AG10803 (cell line): ENCODE results near the gene SLC3A2.

Source experiments
- DNase-seq: peaks from one replicate; pipeline ENCODE4 v3.0.0; 2010; ENCODE audit warnings: low read depth
- H3K4me3 ChIP-seq: 2 replicates; pipeline ENCODE4 v1.5.1; 2011; ENCODE audit warnings: mild to moderate bottlenecking, low read length, control low read depth
- TF ChIP-seq, protein P1 (sequence below): conservative IDR thresholded peaks from 2 replicates; pipeline ENCODE4 v1.5.1; 2011; ENCODE audit warnings: mild to moderate bottlenecking, low read length, control low read depth, inconsistent platforms

The SLC3A2 gene

DNA sequence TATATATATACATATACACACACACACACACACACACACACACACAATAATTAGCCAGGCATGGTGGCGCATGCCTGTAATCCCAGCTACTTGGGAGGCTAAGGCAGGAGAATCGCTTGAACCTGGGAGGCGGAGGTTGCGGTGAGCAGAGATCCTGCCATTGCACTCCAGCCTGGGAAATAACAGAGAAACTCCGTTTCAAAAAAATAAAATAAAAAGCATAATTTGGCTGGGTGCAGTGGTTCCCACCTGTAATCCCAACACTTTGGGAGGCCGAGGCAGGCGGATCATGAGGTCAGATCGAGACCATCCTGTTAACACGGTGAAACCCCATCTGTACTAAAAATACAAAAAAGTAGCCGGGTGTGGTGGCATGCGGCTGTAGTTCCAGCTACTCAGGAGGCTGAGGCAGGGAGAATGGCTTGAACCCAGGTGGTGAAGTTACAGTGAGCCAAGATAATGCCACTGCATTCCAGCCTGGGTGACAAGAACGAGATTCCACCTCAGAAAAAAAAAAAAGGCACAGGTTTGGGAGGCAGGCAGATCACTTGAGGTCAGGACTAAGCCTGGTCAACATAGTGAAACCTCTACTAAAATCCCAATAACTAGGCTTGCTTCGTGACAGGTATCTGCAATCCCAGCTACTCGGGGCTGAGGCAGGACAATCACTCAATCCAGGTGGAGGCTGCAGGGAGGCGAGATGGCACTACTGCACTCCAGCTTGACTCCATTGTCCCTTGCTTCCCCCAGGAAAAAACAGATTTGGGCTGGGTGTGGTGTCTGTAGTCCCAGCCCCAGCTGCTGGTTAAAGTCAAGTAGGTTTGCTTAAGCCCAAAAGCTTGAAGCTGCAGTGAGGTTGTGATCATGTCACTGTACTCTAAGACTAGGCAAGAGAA lies 29.5 kb upstream of the SLC3A2 start:
- no peak for DNase-seq
- no peak overlapping the region for H3K4me3 ChIP-seq
- TF ChIP-seq, protein P1, sequence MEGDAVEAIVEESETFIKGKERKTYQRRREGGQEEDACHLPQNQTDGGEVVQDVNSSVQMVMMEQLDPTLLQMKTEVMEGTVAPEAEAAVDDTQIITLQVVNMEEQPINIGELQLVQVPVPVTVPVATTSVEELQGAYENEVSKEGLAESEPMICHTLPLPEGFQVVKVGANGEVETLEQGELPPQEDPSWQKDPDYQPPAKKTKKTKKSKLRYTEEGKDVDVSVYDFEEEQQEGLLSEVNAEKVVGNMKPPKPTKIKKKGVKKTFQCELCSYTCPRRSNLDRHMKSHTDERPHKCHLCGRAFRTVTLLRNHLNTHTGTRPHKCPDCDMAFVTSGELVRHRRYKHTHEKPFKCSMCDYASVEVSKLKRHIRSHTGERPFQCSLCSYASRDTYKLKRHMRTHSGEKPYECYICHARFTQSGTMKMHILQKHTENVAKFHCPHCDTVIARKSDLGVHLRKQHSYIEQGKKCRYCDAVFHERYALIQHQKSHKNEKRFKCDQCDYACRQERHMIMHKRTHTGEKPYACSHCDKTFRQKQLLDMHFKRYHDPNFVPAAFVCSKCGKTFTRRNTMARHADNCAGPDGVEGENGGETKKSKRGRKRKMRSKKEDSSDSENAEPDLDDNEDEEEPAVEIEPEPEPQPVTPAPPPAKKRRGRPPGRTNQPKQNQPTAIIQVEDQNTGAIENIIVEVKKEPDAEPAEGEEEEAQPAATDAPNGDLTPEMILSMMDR, result no peak

DNA sequence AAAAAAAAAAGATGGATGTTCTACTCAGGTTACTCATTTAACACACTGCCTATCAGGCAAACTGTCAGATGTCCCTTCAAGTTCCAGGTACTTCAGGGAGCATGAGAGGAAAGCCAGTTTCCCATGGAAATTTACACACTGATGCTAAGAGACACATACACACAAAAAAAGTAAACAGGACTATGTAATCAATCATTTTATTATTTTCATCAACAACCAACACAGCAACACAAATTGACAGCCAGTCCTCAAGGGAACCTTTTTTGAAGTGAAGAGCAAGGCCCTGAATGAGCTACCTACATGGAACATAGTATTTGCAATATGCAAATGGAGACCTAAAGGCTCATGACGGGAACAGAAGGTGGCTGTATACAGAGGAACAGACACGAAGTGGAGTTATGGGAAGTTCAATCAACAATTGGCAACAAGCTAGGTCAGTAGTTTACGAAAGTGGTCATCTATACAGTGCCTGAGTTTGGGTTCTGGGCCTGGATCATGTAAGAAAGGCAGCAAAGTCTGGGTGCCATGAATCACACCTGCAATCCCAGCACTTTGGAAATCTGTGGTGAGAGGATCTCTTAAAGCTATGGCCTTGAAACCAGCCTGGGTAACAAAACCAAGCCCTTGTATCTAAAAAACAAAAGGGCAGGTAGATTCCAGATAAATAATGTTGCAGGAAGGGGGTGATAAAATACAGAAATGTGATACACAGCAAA lies 28.7 kb upstream of the SLC3A2 start:
- H3K4me3 ChIP-seq, result no peak overlapping the region

DNA sequence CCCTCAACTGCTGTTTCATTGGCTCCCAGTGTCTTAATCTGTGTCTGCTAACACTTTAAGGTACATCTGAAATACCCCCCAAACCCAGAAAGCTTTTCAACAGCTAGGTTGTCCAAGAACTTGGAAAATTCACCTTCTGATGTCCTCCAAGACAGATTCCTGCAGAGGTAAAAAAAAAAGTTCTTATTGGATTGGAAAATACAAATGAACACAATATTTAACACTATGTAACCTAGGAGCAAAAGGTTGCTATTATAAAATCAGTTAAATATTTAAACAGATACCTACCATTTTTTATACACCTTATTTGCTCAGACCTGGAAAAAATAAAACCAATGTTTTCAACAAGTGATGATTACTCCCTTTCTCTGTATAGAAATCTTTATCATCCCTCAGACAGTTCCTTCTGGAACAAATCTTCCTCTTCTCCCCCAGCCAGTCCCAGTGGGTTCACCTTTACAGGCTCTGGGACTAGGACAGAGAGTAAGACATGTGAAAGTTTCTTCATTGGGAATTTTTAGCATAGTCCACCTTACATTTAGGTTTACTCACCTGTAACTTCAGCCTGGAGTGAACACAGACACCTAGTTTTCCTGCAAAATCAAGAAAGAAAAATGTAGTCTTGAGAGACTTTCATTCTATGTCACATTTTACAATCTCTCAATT lies 28.0 kb upstream of the SLC3A2 start:
- no peak for DNase-seq
- H3K4me3 ChIP-seq, result no peak overlapping the region
- TF ChIP-seq, protein P1, result no peak

More for the DNA sequence above, 28.7 kb upstream of the SLC3A2 start:
- TF ChIP-seq, protein P1, result no peak
- DNase-seq, result no peak

DNA sequence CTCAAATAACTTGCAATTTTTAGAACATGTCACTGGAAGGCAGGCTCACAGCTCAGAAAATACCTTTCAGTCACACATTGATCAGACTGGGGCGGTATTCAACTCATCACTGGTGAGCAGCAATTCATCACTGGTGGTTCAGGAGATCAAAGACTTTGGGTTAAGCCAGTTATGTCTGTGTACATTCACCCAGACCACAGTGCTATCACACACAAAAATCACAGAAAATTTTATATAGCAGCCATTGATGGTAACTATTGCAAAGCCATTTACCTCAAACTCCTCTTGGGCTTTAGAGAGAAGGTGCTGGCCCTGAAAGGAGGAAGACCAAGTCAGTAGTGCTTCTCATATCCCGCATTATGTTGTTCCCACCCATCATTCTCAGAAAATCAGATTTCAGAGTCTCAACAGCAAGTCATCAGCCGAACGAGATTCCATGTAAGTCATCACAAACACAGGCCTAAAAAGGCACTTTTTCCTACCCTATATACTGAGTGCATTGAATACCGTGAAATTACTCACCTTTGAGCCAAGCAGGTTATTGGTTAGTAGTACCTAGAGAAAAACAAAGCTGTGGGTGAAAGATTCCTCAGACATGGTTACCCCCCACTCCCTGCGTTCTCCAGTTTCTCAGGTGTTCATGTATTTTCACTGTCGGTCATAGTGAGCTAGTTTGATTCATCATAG lies 27.3 kb upstream of the SLC3A2 start:
- H3K4me3 ChIP-seq, result peak overlapping the region; percentile 93
- no peak for DNase-seq
- TF ChIP-seq, protein P1, result no peak

DNA sequence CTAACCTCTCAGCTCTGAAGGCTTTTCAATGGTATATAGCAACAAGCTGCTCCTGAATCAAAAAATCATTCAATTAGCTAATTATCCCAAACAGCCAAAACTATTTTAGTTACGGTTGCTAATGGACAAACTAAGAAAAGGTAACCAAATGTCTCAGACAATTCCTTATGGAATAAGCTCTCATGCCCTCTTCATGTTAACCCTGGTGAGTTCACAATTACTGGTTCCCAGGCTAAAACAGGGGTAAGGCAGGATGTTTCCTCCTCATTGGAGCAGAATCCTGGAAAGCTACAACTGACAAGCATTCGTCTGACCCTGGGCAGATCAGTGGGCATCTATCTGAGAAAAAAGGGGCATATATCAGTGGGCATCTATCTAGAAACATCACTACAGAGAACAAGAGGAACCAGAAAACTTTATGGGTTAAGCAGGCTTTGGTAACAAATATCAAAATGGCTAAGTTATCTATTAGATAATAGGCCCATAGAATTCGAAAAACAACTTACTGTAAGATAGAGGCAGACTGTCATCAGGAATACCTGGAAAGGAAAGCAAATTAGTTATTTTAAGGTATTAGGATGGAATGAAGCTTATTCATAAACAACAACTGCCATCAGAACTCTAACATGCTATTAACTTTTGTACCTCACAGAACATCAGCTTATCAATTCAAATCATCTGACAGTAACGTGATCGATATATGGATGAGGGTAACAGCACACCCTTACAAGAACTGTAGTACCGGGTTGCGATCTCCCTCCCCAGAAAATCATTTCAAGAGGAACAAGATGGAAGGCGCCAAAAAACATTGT lies 26.5 kb upstream of the SLC3A2 start:
- no peak for DNase-seq
- H3K4me3 ChIP-seq, result peak overlapping the region; percentile 93
- TF ChIP-seq, protein P1, result no peak
